SU-DHL-6 (cell line): ENCODE data around the gene EIF4E.
"Not testable (repeated sequence)": the region's sequence is repeated elsewhere in the genome, so short reads cannot be mapped to it uniquely, and the experiment has no call there.

Source experiments
- H2AFZ ChIP-seq: fragments of 200-600 bp; sonication (generic); 2 replicates; pipeline ENCODE4 v1.6.1; 2014; ENCODE audit warnings: low read depth, mild to moderate bottlenecking, moderate library complexity, mixed read lengths, antibody characterized with exemption, low read length; ENCODE audit not compliant: severe bottlenecking
- H3F3A ChIP-seq: fragments of 200-600 bp; shearing (Covaris generic); 2 replicates; pipeline ENCODE4 v1.6.0; 2016; ENCODE audit warnings: antibody characterized with exemption, mild to moderate bottlenecking; ENCODE audit not compliant: insufficient read depth
- H3K27ac ChIP-seq: fragments of 200-600 bp; sonication (generic); 2 replicates; pipeline ENCODE4 v1.5.1; 2016; ENCODE audit warnings: low read depth, mild to moderate bottlenecking, low read length, moderate library complexity, mixed read lengths
- H3K27me3 ChIP-seq: fragments of 200-600 bp; sonication (generic), shearing (Covaris generic); 2 replicates; pipeline ENCODE4 v1.6.0; 2014; ENCODE audit warnings: mild to moderate bottlenecking, low read length
- H3K36me3 ChIP-seq: fragments of 200-600 bp; sonication (generic); 2 replicates; pipeline ENCODE4 v1.6.1; 2014; ENCODE audit warnings: mild to moderate bottlenecking, low read length, mixed read lengths
- H3K4me2 ChIP-seq: fragments of 300-600, 200-600 bp; shearing (Covaris generic), sonication (generic); 2 replicates; pipeline ENCODE4 v1.6.0; 2014; ENCODE audit warnings: low read length, low read depth, mild to moderate bottlenecking; ENCODE audit not compliant: poor library complexity, severe bottlenecking
- H3K4me3 ChIP-seq: fragments of 200-600 bp; sonication (generic); 2 replicates; pipeline ENCODE4 v1.5.1; 2014; ENCODE audit warnings: antibody characterized with exemption, low read length, mild to moderate bottlenecking, mixed read lengths; ENCODE audit not compliant: insufficient read depth, poor library complexity, severe bottlenecking
- H3K79me2 ChIP-seq: fragments of 200-600 bp; sonication (generic); 2 replicates; pipeline ENCODE4 v1.6.1; 2014; ENCODE audit warnings: mild to moderate bottlenecking, low read length, moderate library complexity; ENCODE audit not compliant: insufficient read depth
- H3K9ac ChIP-seq: fragments of 200-600 bp; sonication (generic); 2 replicates; pipeline ENCODE4 v1.7.0; 2014; ENCODE audit warnings: mild to moderate bottlenecking, low read length
- H3K9me2 ChIP-seq: fragments of 200-600 bp; sonication (generic); replicated peaks from 2 replicates; pipeline ENCODE4 v1.6.1; 2014; ENCODE audit warnings: low read length; ENCODE audit not compliant: insufficient read depth
- H3K9me3 ChIP-seq: fragments of 200-600 bp; sonication (generic); 2 replicates; pipeline ENCODE4 v1.6.1; 2014; ENCODE audit warnings: low read length, mixed read lengths; ENCODE audit not compliant: insufficient read depth
- H4K20me1 ChIP-seq: fragments of 200-600 bp; sonication (generic); 2 replicates; pipeline ENCODE4 v1.6.1; 2014; ENCODE audit warnings: low read depth, mild to moderate bottlenecking, antibody characterized with exemption, low read length, moderate library complexity, mixed read lengths
- CTCF ChIP-seq: fragments of 200-600 bp; sonication (generic); IDR thresholded peaks from one replicate; pipeline ENCODE4 v1.5.1; 2017; ENCODE audit warnings: antibody characterized with exemption, mild to moderate bottlenecking, low read length, moderate library complexity; ENCODE audit not compliant: insufficient read depth, poor library complexity, severe bottlenecking
- EZH2phosphoT487 ChIP-seq: fragments of 200-600 bp; sonication (generic), shearing (Covaris generic); conservative IDR thresholded peaks from 2 replicates; pipeline ENCODE4 v1.6.1; 2018; ENCODE audit warnings: mild to moderate bottlenecking, antibody characterized with exemption, low read length, moderate library complexity, mixed read lengths

EIF4E gene

GRCh38 chr4:98939892-98940298 lies 11.0 kb upstream of the EIF4E start:
- Histone ChIP-seq H3K4me3 (no peak overlapping the region), H3K9ac (no peak overlapping the region), H3K9me2 (no peaks in the 10 kb centered on the region), H3K36me3 (no peaks in the 10 kb centered on the region), H3K9me3 (no peaks in the 10 kb centered on the region), H3F3A (no peaks in the 10 kb centered on the region), H3K27me3 (no peaks in the 10 kb centered on the region), H3K27ac (no peak overlapping the region), H2AFZ (no peak overlapping the region), H3K79me2 (no peaks in the 10 kb centered on the region), H3K4me2 (no peak overlapping the region), H4K20me1 (no peaks in the 10 kb centered on the region)
- TF ChIP-seq EZH2phosphoT487 (no peak), CTCF (peak; percentile 27)

GRCh38 chr4:98939438-98939837 lies 10.5 kb upstream of the EIF4E start:
- Histone ChIP-seq H2AFZ (no peak overlapping the region), H3K27ac (no peak overlapping the region), H3K36me3 (no peaks in the 10 kb centered on the region), H3K4me3 (no peak overlapping the region), H3K79me2 (no peaks in the 10 kb centered on the region), H3K9me3 (no peaks in the 10 kb centered on the region), H4K20me1 (no peaks in the 10 kb centered on the region), H3F3A (no peaks in the 10 kb centered on the region), H3K4me2 (no peak overlapping the region), H3K9me2 (no peaks in the 10 kb centered on the region), H3K27me3 (no peaks in the 10 kb centered on the region), H3K9ac (no peak overlapping the region)
- TF ChIP-seq EZH2phosphoT487 (no peak), CTCF (no peak)

DNA sequence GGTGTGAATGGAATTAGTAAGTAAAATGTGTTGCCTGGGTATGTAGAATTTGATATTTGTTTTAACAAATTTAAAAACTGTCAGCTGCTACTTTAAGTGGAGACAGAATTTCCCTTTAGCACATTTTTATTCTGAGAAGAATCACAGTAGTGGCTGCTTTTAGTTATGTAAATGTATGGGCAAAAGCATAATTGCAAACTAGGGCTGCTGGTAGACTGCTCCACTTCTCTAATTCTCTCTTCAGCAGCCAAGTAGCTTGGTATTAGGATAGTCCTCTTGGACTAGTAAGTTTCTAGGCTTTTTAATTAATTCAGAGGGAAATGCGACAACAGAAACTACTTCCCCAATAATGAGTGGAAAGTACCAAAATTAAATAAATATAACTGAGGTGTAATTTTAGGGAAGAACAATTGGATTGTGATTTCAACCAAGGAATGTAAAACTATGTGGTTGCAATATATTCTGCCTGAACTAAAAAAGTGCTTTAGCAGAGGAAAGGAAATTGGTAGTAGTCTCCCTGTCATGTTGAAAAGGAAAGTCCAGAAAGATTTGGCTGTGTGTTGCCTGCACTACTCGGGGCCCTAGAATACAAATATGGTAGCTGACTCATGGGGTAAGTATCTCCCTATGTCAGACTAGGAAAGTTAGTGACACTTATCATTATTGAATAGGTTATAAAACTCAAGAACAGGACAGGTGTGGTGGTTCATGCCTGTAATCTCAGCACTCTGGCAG lies 9.2 kb upstream of the EIF4E start:
- Histone ChIP-seq H3K9me3 (no peaks in the 10 kb centered on the region), H3K27me3 (no peaks in the 10 kb centered on the region), H4K20me1 (no peaks in the 10 kb centered on the region), H3K4me2 (no peak overlapping the region), H2AFZ (no peak overlapping the region), H3K9ac (no peak overlapping the region), H3F3A (no peaks in the 10 kb centered on the region), H3K27ac (no peak overlapping the region), H3K9me2 (no peaks in the 10 kb centered on the region), H3K4me3 (no peak overlapping the region), H3K36me3 (no peaks in the 10 kb centered on the region), H3K79me2 (no peaks in the 10 kb centered on the region)
- TF ChIP-seq EZH2phosphoT487 (no peak), CTCF (no peak)

- H3K9ac ChIP-seq, result no peak overlapping the region
- no peaks in the 10 kb centered on the region for H3K79me2 ChIP-seq
- no peaks in the 10 kb centered on the region for H3K9me2 ChIP-seq
- H3K4me2 ChIP-seq, result no peak overlapping the region
- H3K4me3 ChIP-seq, result no peak overlapping the region
- H2AFZ ChIP-seq, result no peak overlapping the region
- H3K27ac ChIP-seq, result no peak overlapping the region
- no peaks in the 10 kb centered on the region for H3K36me3 ChIP-seq
- no peaks in the 10 kb centered on the region for H3K27me3 ChIP-seq
- TF ChIP-seq EZH2phosphoT487, result no peak
- no peak for TF ChIP-seq CTCF
- no peaks in the 10 kb centered on the region for H3F3A ChIP-seq
- no peaks in the 10 kb centered on the region for H4K20me1 ChIP-seq
- H3K9me3 ChIP-seq, result no peaks in the 10 kb centered on the region
Observed at GRCh38 chr4:98935633-98936032, 6.7 kb upstream of the EIF4E start.

DNA sequence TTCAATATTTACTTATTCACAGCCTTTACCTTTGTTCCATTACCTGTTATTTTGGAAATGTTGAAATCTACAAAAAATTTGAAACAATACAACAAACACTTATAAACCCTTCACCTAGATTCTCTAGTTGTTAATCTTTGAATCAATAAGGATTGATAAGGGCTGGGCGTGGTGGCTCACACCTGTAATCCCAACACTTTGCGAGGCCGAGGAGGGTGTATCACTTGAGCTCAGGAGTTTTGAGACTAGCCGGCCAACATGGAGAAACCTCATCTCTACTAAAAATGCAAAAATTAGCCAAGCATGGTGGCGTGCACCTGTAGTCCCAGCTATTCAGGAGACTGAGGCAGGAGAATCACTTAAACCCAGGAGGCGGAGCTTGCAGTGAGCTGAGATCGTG lies 5.9 kb upstream of the EIF4E start:
- not testable (repeated sequence) for H3K9me2 ChIP-seq, H3K9me3 ChIP-seq, H3K4me2 ChIP-seq, H3F3A ChIP-seq, H3K36me3 ChIP-seq, H3K9ac ChIP-seq, H3K27me3 ChIP-seq, H4K20me1 ChIP-seq, H3K79me2 ChIP-seq, H3K4me3 ChIP-seq, H3K27ac ChIP-seq, H2AFZ ChIP-seq
